BLaER1 treated with 17β-estradiol and CSF1 and Interleukin-3, amounts not matched to agents 10 nM and 100 nM (cell line): ENCODE data around the gene ABLIM2.

Source experiments
- H3K27ac ChIP-seq, 11 experiments: shearing (Covaris generic); formaldehyde crosslinking; 2 replicates each; pipeline ENCODE4 v1.8.1; 2022
- H3K27me3 ChIP-seq, 11 experiments: shearing (Covaris generic); formaldehyde crosslinking; 2 replicates each; pipeline ENCODE4 v1.8.1; 2022
- H3K36me3 ChIP-seq, 11 experiments: shearing (Covaris generic); formaldehyde crosslinking; 2 replicates each; pipeline ENCODE4 v1.8.1; 2022
- H3K4me1 ChIP-seq, 10 experiments: shearing (Covaris generic); formaldehyde crosslinking; 2 replicates each; pipeline ENCODE4 v1.8.1; 2022
- H3K4me2 ChIP-seq, 11 experiments: shearing (Covaris generic); formaldehyde crosslinking; 2 replicates each; pipeline ENCODE4 v1.8.1; 2022
- H3K4me3 ChIP-seq, 10 experiments: shearing (Covaris generic); formaldehyde crosslinking; 2 replicates each; pipeline ENCODE4 v1.8.1; 2022
- H3K9ac ChIP-seq, 11 experiments: shearing (Covaris generic); formaldehyde crosslinking; 2 replicates each; pipeline ENCODE4 v1.8.1; 2022
- H3K9me3 ChIP-seq, 11 experiments: shearing (Covaris generic); formaldehyde crosslinking; replicated peaks in 1 of 11; 2 replicates each; pipeline ENCODE4 v1.8.1; 2022
- H4K20me1 ChIP-seq, 11 experiments: shearing (Covaris generic); formaldehyde crosslinking; 2 replicates each; pipeline ENCODE4 v1.8.1; 2022
- Cebpa-rat ChIP-seq, 11 experiments: shearing (Covaris generic); IDR thresholded peaks; 2 replicates each; pipeline ENCODE4 v1.8.1; 2022

ABLIM2 gene

DNA sequence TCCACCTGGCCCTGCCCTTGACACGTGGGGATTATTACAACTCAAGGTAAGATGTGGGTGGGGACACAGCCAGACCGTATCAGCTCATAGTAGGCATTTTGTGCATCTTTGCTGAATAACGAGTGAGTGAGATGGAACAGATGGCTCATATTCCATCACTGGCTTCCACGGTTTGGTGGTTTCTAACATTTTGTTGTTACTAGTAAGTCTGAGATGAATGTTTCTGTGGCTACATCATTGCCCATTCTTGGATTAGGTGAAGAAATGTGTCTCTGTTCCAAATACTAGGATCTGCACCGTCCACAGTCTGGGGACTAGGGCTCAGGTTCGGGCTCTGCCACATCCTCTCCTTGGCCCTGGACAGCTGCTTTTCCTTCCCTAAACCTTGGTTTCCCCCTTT is 3.6 kb downstream of the ABLIM2 start:
- H3K27me3 ChIP-seq = peaks cover 33 to 38% (median 36%) of the 10 kb centered on the region in 11 experiments
- no peak overlapping the region for H3K27ac ChIP-seq
- H3K4me3 ChIP-seq = no peak overlapping the region
- H3K9ac ChIP-seq = no peak overlapping the region
- H3K4me2 ChIP-seq = peak overlapping the region in 1 of 11 experiments; percentile 5; a peak in 1 of 22 replicates
- H3K36me3 ChIP-seq = no peaks in the 10 kb centered on the region
- peaks cover 17 to 51% (median 35%) of the 10 kb centered on the region in 10 experiments for H3K4me1 ChIP-seq
- no peaks in the 10 kb centered on the region for H3K9me3 ChIP-seq
- peaks cover 0 to 21% (median 11%) of the 10 kb centered on the region in 11 experiments; a peak in 13 of 22 replicates for H4K20me1 ChIP-seq
- no peak for TF ChIP-seq Cebpa-rat (IDR thresholded peaks at IDR 0.05)

GRCh38 chr4:8153441-8153840 is 5.2 kb downstream of the ABLIM2 start:
- H3K27me3 ChIP-seq = peaks cover 21 to 24% (median 23%) of the 10 kb centered on the region in 11 experiments

DNA sequence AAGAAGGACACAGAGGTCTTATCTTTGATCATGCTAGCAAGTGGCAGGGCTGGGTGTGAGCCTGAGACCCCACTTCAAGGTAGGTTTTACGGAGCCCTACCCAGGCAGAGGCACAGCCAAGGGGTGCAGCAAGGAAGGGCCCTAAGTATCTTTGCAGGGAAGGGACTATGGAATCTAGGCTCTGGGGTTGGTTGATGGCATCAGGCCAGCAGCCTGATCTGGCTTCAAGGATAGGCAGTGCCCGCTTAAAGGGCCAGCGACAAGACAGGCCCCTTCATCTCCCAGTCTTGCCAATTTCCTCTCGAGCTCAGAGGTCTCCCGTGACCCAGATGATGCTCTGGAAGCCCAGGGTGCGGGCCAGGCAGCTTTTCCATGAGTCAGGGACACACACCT is 5.8 kb downstream of the ABLIM2 start:
- Histone ChIP-seq H3K4me2 (no peak overlapping the region), H3K9ac (no peak overlapping the region), H3K4me3 (no peak overlapping the region), H3K27ac (no peak overlapping the region), H4K20me1 (peaks cover 0 to 16% (median 7%) of the 10 kb centered on the region in 11 experiments; a peak in 12 of 22 replicates), H3K4me1 (peaks cover 6 to 50% (median 30%) of the 10 kb centered on the region in 10 experiments), H3K27me3 (peaks cover 15 to 18% (median 17%) of the 10 kb centered on the region in 11 experiments), H3K9me3 (no peaks in the 10 kb centered on the region), H3K36me3 (no peaks in the 10 kb centered on the region)
- TF ChIP-seq Cebpa-rat (IDR thresholded peaks at IDR 0.05) = no peak

More at GRCh38 chr4:8153441-8153840, 5.2 kb downstream of the ABLIM2 start:
- no peaks in the 10 kb centered on the region for H3K36me3 ChIP-seq
- H4K20me1 ChIP-seq = peaks cover 0 to 21% (median 11%) of the 10 kb centered on the region in 11 experiments; a peak in 13 of 22 replicates
- no peak overlapping the region for H3K4me3 ChIP-seq
- no peak overlapping the region for H3K9ac ChIP-seq
- H3K9me3 ChIP-seq = no peaks in the 10 kb centered on the region
- no peak overlapping the region for H3K27ac ChIP-seq
- H3K4me2 ChIP-seq = no peak overlapping the region
- no peak for TF ChIP-seq Cebpa-rat (IDR thresholded peaks at IDR 0.05)
- peaks cover 10 to 50% (median 30%) of the 10 kb centered on the region in 10 experiments for H3K4me1 ChIP-seq

- H3K27ac ChIP-seq = no peak overlapping the region
- no peaks in the 10 kb centered on the region for H3K9me3 ChIP-seq
- H3K4me1 ChIP-seq = peaks cover 0 to 50% (median 30%) of the 10 kb centered on the region in 10 experiments; a peak in 18 of 20 replicates
- no peaks in the 10 kb centered on the region for H3K36me3 ChIP-seq
- no peak overlapping the region for H3K4me3 ChIP-seq
- TF ChIP-seq Cebpa-rat (IDR thresholded peaks at IDR 0.05) = no peak
- peaks cover 9 to 17% (median 11%) of the 10 kb centered on the region in 11 experiments for H3K27me3 ChIP-seq
- no peak overlapping the region for H3K9ac ChIP-seq
- no peak overlapping the region for H3K4me2 ChIP-seq
- H4K20me1 ChIP-seq = peaks cover 0 to 10% (median 2%) of the 10 kb centered on the region in 11 experiments; a peak in 8 of 22 replicates
These were observed 6.3 kb downstream of the ABLIM2 start for GRCh38 chr4:8152090-8152864.

DNA sequence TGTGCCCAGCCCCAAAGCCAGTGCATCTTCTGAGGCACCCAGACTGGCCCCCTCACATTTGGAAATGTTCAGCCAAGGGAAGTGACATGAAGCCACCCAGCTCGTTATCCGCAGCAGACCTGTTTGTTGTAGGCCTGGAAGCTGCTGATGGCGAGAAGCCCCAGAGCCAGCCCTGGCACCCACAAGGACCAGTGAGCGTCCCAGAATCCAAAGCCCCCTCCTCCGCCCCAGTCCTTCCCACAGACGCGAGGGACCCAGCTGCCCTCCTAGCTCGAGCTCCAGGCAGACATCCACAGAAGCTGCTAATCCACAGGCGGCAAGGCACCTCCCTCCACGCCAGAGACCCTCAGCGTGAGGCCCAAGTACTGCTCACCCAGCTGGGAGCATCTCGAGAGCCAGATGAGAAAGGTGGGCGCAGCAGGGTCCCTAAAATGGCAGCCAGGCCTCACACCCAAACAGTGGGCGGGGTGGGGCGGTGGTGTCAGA is 7.4 kb downstream of the ABLIM2 start:
- no peak overlapping the region for H3K27ac ChIP-seq
- H3K9ac ChIP-seq = no peak overlapping the region
- no peaks in the 10 kb centered on the region for H3K36me3 ChIP-seq
- peak overlapping the region in 8 of 11 experiments; percentile 14 to 39 (median 33); a peak in 10 of 22 replicates for H3K4me2 ChIP-seq
- H3K27me3 ChIP-seq = peaks cover 0 to 10% (median 1%) of the 10 kb centered on the region in 11 experiments; a peak in 14 of 22 replicates
- no peak overlapping the region for H3K4me3 ChIP-seq
- TF ChIP-seq Cebpa-rat (IDR thresholded peaks at IDR 0.05) = no peak
- H3K9me3 ChIP-seq = no peaks in the 10 kb centered on the region
- H3K4me1 ChIP-seq = peaks cover 0 to 48% (median 32%) of the 10 kb centered on the region in 10 experiments; a peak in 16 of 20 replicates
- peaks cover 0 to 7% (median 0%) of the 10 kb centered on the region in 11 experiments; a peak in 4 of 22 replicates for H4K20me1 ChIP-seq

DNA sequence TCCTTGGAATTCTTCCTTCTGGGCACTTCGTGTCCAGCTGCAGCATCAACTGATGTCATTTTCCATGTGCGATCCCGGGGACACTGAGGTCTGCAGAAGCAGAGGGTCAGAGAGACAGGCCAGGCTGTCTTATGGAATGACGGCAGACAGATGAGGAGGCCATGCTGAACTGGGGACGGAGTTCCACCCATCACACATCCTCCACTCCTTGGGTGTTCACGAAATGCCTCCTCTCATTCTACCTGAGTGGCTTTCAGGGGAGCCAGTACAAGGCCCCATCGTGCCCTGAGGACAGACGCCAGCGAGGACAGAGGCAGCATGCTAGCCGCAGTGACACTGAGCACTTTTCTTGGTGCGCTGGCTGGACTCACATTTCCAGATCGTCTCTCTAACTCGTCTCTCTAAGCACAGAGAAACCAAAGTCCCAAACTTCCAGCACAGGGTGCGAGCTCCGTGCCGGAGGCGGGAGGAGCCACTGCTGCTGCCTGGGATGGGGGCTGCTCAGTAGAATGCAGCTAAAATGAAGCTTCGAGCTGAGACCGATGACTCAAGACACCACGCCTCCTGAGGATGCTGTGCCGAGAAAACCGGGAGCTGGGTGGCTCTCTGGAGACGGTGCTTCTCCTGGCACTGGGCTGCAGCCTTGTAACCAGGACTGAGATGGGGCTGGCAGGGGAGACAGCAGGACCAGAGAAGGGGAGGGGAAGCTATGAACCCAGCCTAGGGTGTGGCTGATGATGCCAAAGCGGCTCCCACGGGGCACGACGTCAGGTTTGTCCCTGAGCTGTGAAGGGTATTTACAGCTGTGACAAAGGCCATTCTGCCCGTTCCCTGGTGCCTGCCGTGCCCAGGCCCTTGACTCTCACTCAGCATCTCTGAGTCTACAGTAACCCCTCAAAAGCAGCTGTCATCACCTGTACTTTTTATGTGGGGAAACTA is 8.2 kb downstream of the ABLIM2 start:
- peaks cover 0 to 48% (median 32%) of the 10 kb centered on the region in 10 experiments; a peak in 16 of 20 replicates for H3K4me1 ChIP-seq
- no peak overlapping the region for H3K4me3 ChIP-seq
- no peaks in the 10 kb centered on the region for H3K36me3 ChIP-seq
- H3K9ac ChIP-seq = peak overlapping the region in 1 of 11 experiments; percentile 2; a peak in 1 of 22 replicates
- H3K9me3 ChIP-seq = no peaks in the 10 kb centered on the region
- no peak overlapping the region for H3K27ac ChIP-seq
- H4K20me1 ChIP-seq = peaks cover 0 to 7% (median 0%) of the 10 kb centered on the region in 11 experiments; a peak in 4 of 22 replicates
- peaks cover 0 to 10% (median 0%) of the 10 kb centered on the region in 11 experiments; a peak in 4 of 22 replicates for H3K27me3 ChIP-seq
- TF ChIP-seq Cebpa-rat (IDR thresholded peaks at IDR 0.05) = no peak
- peak overlapping the region in 9 of 11 experiments; percentile 14 to 39 (median 32); a peak in 15 of 22 replicates for H3K4me2 ChIP-seq

GRCh38 chr4:8149664-8150063 is 8.9 kb downstream of the ABLIM2 start:
- Histone ChIP-seq H3K27ac (no peak overlapping the region), H3K36me3 (no peaks in the 10 kb centered on the region), H3K4me3 (no peak overlapping the region), H4K20me1 (peaks cover 0 to 7% (median 0%) of the 10 kb centered on the region in 11 experiments; a peak in 4 of 22 replicates), H3K9ac (no peak overlapping the region), H3K9me3 (no peaks in the 10 kb centered on the region), H3K4me1 (peaks cover 0 to 41% (median 32%) of the 10 kb centered on the region in 10 experiments; a peak in 16 of 20 replicates), H3K27me3 (peaks cover 0 to 10% (median 4%) of the 10 kb centered on the region in 11 experiments; a peak in 6 of 22 replicates), H3K4me2 (no peak overlapping the region)
- TF ChIP-seq Cebpa-rat (IDR thresholded peaks at IDR 0.05) = no peak

GRCh38 chr4:8148785-8149435 is 9.7 kb downstream of the ABLIM2 start:
- Histone ChIP-seq H3K9me3 (no peaks in the 10 kb centered on the region), H3K36me3 (no peaks in the 10 kb centered on the region), H3K27me3 (peaks cover 0 to 14% (median 5%) of the 10 kb centered on the region in 11 experiments; a peak in 10 of 22 replicates), H4K20me1 (peaks cover 0 to 7% (median 0%) of the 10 kb centered on the region in 11 experiments; a peak in 5 of 22 replicates), H3K4me3 (no peak overlapping the region), H3K4me1 (peaks cover 0 to 45% (median 33%) of the 10 kb centered on the region in 10 experiments; a peak in 16 of 20 replicates), H3K27ac (no peak overlapping the region), H3K4me2 (peak overlapping the region in 7 of 11 experiments; percentile 30 to 77 (median 68); a peak in 10 of 22 replicates), H3K9ac (no peak overlapping the region; a peak in 1 of 22 replicates)
- no peak for TF ChIP-seq Cebpa-rat (IDR thresholded peaks at IDR 0.05)
